ENCODE results near the gene RAPGEF4. TPM values are rescaled to one million over a fixed set of nuclear protein-coding genes. Genes with fewer than 3 reads are reported as not detected.

Gene RAPGEF4
- total and polyA plus RNA-seq, 9 of the 15 experiments (the other 6 are each of a cell fraction or from before 2014, with no cell fraction given): 0.04 to 0.33 (median 0.13) TPM; not detected in 6

GRCh38 chr2:172698041-172698863 is 37.4 kb upstream of the RAPGEF4 start (continued):
- TF ChIP-seq ZFP91 (CRISPR knock-in tag; IDR thresholded peaks at IDR 0.05) (no peak), HDAC6 (IDR thresholded peaks at IDR 0.05; ENCODE audit: low read depth, low read length) (no peak), SMAD1 (IDR thresholded peaks at IDR 0.05; ENCODE audit: low read depth, low read length, partially characterized antibody) (no peak), ARID2 (IDR thresholded peaks at IDR 0.05) (no peak)

GRCh38 chr2:172701250-172701649 is 34.4 kb upstream of the RAPGEF4 start:
- no peak for FAIRE-seq
- no TSS peak for BruUV-seq (replicated peaks)
- no peak for TF ChIP-seq RNF219 (CRISPR knock-in tag; IDR thresholded peaks at IDR 0.05)
- TF ChIP-seq ZNF395 (CRISPR knock-in tag; IDR thresholded peaks at IDR 0.05): no peak
- no peak for TF ChIP-seq FIP1L1 (IDR thresholded peaks at IDR 0.05; ENCODE audit: low read depth, low read length, poor library complexity, severe bottlenecking)
- no peak for TF ChIP-seq MEIS2 (IDR thresholded peaks at IDR 0.05; ENCODE audit: partially characterized antibody)
- no peak for TF ChIP-seq RFX5 (IDR thresholded peaks at IDR 0.05; ENCODE audit: low read depth, low read length)
- no peak for TF ChIP-seq PTBP1 (IDR thresholded peaks at IDR 0.05; ENCODE audit: low read depth, low read length)
- TF ChIP-seq TBL1XR1 (IDR thresholded peaks at IDR 0.05; ENCODE audit: low read length in 2 of 2): no peak
- no peak for TF ChIP-seq HCFC1 (IDR thresholded peaks at IDR 0.05; ENCODE audit: low read depth, low read length)
- TF ChIP-seq ELK3 (CRISPR knock-in tag; IDR thresholded peaks at IDR 0.05): no peak
- TF ChIP-seq NFIC (IDR thresholded peaks at IDR 0.05): no peak

More at GRCh38 chr2:172701250-172701649, 34.4 kb upstream of the RAPGEF4 start:
- H4K20me1 ChIP-seq (replicated peaks; ENCODE audit: control insufficient read depth, insufficient read depth, low read length): no peaks in the 10 kb centered on the region
- H3K4me2 ChIP-seq (ENCODE audit: insufficient read depth, low read length): no peak overlapping the region
- in situ Hi-C loops (cut with MboI): no loop called here
- intact Hi-C loops (cut with micrococcal nuclease): no loop called here
- H3K9me1 ChIP-seq (ENCODE audit: control insufficient read depth, insufficient read depth, low read length): no peaks in the 10 kb centered on the region
- H3K4me3 ChIP-seq: no peak overlapping the region
- H3K4me1 ChIP-seq (replicated peaks in 1 of 2; ENCODE audit: control insufficient read depth in 2 of 2, insufficient read depth in 2 of 2, low read length in 2 of 2): no peaks in the 10 kb centered on the region
- no peaks in the 10 kb centered on the region for H3K79me2 ChIP-seq (ENCODE audit: control insufficient read depth, insufficient read depth, low read length)
- no peak overlapping the region for H3K27ac ChIP-seq (ENCODE audit: extremely low read depth, low read depth, low read length)
- H2AFZ ChIP-seq (ENCODE audit: low read depth, low read length): no peak overlapping the region
- no peak for DNase-seq (ENCODE audit: extremely low read depth in 1 of 4, low spot score in 3 of 4)
- H3K9ac ChIP-seq (ENCODE audit: insufficient read depth in 1 of 2, low read depth in 2 of 2, low read length in 2 of 2): no peak overlapping the region
- POLR2A ChIA-PET: no interaction called here
- WGBS (ENCODE audit: insufficient coverage, low coverage, missing lambda C conversion rate): 4% methylated on average over 1 of the region's 1 CpG
- no peaks in the 10 kb centered on the region for H3K36me3 ChIP-seq (ENCODE audit: control insufficient read depth, insufficient read depth, low read length)
- CTCF ChIA-PET (ENCODE audit: low intra/inter-chr PET ratio): no interaction called here
- no peak for ATAC-seq
- no peaks in the 10 kb centered on the region for H3K9me3 ChIP-seq (replicated peaks; ENCODE audit: control insufficient read depth, insufficient read depth, low read depth, low read length)
- peaks cover 0 to 7% of the 10 kb centered on the region in 2 experiments; a peak in 1 of 5 replicates for H3K27me3 ChIP-seq (ENCODE audit: control insufficient read depth in 2 of 2, insufficient read depth in 2 of 2, low read length in 2 of 2)

Measured in K562 (cell line).